Adrenal gland (tissue), 5 donors: ENCODE measurements around the gene XPNPEP3.

ENCODE experiments used
- CTCF ChIP-seq, 6 experiments: fragments of 450-650 bp in 4 of 6; fragments of 200-600 bp in 2 of 6; sonication (generic) in 1 of 6; IDR thresholded peaks; 1 replicate in 5 of 6; 2 replicates in 1 of 6; pipeline versions ENCODE4 v1.5.1 to v1.8.0; 2016 to 2021; ENCODE audit warnings: antibody characterized with exemption in 6 of 6, mild to moderate bottlenecking in 2 of 6, moderate library complexity in 1 of 6
- POLR2A ChIP-seq, 2 donors: fragments of 450-650 bp; IDR thresholded peaks; one replicate each; pipeline ENCODE4 v1.6.1; 2017; ENCODE audit warnings: antibody characterized with exemption in 2 of 2, mild to moderate bottlenecking in 2 of 2, moderate library complexity in 1 of 2
- donor health status: DM: no; HTN: no; CAD: no.

GRCh38 chr22:40928657-40929056 is 71.7 kb downstream of the XPNPEP3 start:
- no peak for TF ChIP-seq CTCF (IDR thresholded peaks at IDR 0.05)
- TF ChIP-seq POLR2A (IDR thresholded peaks at IDR 0.05) = no peak
